Suprapubic skin (tissue), 3 donors: ENCODE data around the gene PRICKLE1.

ENCODE experiments used
- EP300 ChIP-seq: sonication (generic); formaldehyde crosslinking; IDR thresholded peaks from one replicate; pipeline ENCODE4 v1.6.1; 2017; ENCODE audit warnings: antibody characterized with exemption
- POLR2A ChIP-seq, 2 donors: fragments of 450-650 bp; IDR thresholded peaks; one replicate each; pipeline ENCODE4 v1.6.1; 2017; ENCODE audit warnings: antibody characterized with exemption in 2 of 2, mild to moderate bottlenecking in 2 of 2, moderate library complexity in 2 of 2
- TF ChIP-seq, protein P1 (sequence below), 2 donors: fragments of 200-600 bp in 1 of 2; fragments of 450-650 bp in 1 of 2; sonication (generic) in 1 of 2; IDR thresholded peaks; one replicate each; pipeline ENCODE4 v1.5.1; 2016 to 2019; ENCODE audit warnings: antibody characterized with exemption in 2 of 2, mild to moderate bottlenecking in 1 of 2, moderate library complexity in 1 of 2

DNA sequence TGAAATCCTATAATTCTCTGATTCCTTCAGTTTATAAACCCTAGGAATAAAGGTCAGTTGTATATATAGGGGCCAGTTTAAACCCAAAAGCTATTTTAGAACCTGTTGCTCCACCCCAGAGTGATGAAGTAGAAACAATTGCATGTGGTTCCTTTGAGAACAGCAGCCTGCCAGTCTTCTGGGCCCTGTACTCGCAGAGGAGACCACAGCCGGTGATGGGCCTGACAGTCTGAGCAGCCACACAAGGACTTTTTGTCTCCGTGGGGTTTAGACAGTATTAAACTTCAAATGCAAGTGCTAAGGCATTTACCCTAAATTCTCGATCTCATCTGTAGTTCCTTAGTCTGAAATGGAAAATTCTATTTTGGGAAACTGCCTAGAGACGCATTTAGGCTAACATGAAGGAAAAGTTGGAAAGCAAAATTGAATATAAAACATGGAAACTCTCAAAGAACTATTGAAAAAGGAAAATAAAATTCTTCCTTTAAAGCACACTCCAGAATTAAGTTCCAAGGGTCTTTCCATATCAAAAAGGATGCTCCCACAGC, 80.6 kb downstream of the PRICKLE1 start:
- TF ChIP-seq POLR2A (IDR thresholded peaks at IDR 0.05) (no peak), EP300 (no peak)
- TF ChIP-seq, protein P1, sequence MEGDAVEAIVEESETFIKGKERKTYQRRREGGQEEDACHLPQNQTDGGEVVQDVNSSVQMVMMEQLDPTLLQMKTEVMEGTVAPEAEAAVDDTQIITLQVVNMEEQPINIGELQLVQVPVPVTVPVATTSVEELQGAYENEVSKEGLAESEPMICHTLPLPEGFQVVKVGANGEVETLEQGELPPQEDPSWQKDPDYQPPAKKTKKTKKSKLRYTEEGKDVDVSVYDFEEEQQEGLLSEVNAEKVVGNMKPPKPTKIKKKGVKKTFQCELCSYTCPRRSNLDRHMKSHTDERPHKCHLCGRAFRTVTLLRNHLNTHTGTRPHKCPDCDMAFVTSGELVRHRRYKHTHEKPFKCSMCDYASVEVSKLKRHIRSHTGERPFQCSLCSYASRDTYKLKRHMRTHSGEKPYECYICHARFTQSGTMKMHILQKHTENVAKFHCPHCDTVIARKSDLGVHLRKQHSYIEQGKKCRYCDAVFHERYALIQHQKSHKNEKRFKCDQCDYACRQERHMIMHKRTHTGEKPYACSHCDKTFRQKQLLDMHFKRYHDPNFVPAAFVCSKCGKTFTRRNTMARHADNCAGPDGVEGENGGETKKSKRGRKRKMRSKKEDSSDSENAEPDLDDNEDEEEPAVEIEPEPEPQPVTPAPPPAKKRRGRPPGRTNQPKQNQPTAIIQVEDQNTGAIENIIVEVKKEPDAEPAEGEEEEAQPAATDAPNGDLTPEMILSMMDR (IDR thresholded peaks at IDR 0.05) = no peak
